H1 (cell line): Measurements from ENCODE around the gene CCDC92B. TPM values are rescaled to one million over a fixed set of nuclear protein-coding genes. Genes with fewer than 3 reads are reported as not detected.

Source experiments
- CTCF ChIA-PET: fragments of 300-600 bp; sonication (Branson Sonifier 250); formaldehyde crosslinking; loops from one replicate; lab custom pipeline; 2021; ENCODE audit not compliant: partially characterized antibody; lab: Charles Lee
- POLR2A ChIA-PET: fragments of 300-600 bp; sonication (Branson Sonifier 250); formaldehyde crosslinking; loops from one replicate; lab custom pipeline; 2021; ENCODE audit warnings: inconsistent platforms; ENCODE audit not compliant: partially characterized antibody; lab: Charles Lee
- DNase-seq, 2 experiments: peaks; one replicate each; pipeline versions ENCODE4 v3.0.0 to v3.0.0-alpha.2; 2010 to 2022; ENCODE audit warnings: low spot score in 2 of 2, low read depth in 1 of 2, mixed read lengths in 1 of 2
- FAIRE-seq: peaks from 2 replicates; lab custom pipeline; 2011; peaks lifted over from hg19 to GRCh38; lab: Jason Lieb, UNC
- H2AFZ ChIP-seq: 2 replicates; pipeline ENCODE4 v1.8.1; 2012; ENCODE audit warnings: low read length, inconsistent platforms
- H2AK5ac ChIP-seq: 2 replicates; pipeline ENCODE4 v1.6.1; 2013; ENCODE audit warnings: low read depth, low read length
- H2BK120ac ChIP-seq: replicated peaks from 2 replicates; pipeline ENCODE3; 2013; ENCODE audit warnings: low read depth, low read length, inconsistent platforms
- H2BK12ac ChIP-seq: 2 replicates; pipeline ENCODE4 v1.6.1; 2013; ENCODE audit warnings: low read depth, low read length
- H2BK15ac ChIP-seq: 2 replicates; pipeline ENCODE4 v1.6.1; 2013; ENCODE audit warnings: low read length
- H2BK20ac ChIP-seq: 2 replicates; pipeline ENCODE4 v1.6.1; 2013; ENCODE audit warnings: low read length
- H2BK5ac ChIP-seq: 2 replicates; pipeline ENCODE4 v1.6.1; 2013; ENCODE audit warnings: low read depth, low read length
- H3K14ac ChIP-seq: 2 replicates; pipeline ENCODE4 v1.6.1; 2013; ENCODE audit warnings: inconsistent platforms; ENCODE audit not compliant: insufficient read length
- H3K18ac ChIP-seq: 2 replicates; pipeline ENCODE4 v1.6.1; 2013; ENCODE audit warnings: low read length; ENCODE audit errors: extremely low read depth
- H3K23ac ChIP-seq: 2 replicates; pipeline ENCODE4 v1.6.1; 2013; ENCODE audit warnings: inconsistent platforms; ENCODE audit not compliant: insufficient read length
- H3K23me2 ChIP-seq: 2 replicates; pipeline ENCODE4 v1.6.1; 2013; ENCODE audit warnings: low read depth, low read length
- H3K27ac ChIP-seq: 2 replicates; pipeline ENCODE4 v1.6.1; 2011; ENCODE audit warnings: low read depth, low read length, inconsistent platforms
- H3K27me3 ChIP-seq, 4 experiments: replicated peaks in 1 of 4; 1 replicate in 1 of 4; 2 replicates in 3 of 4; pipeline versions ENCODE4 v1.6.1 to v1.8.1; 2011 to 2013; ENCODE audit warnings: low read length in 3 of 4, mild to moderate bottlenecking in 3 of 4, inconsistent platforms in 2 of 4, mixed read lengths in 2 of 4, moderate library complexity in 1 of 4; ENCODE audit not compliant: control insufficient read depth in 3 of 4, insufficient read depth in 3 of 4; ENCODE audit errors: extremely low read depth in 1 of 4
- H3K36me3 ChIP-seq, 4 experiments: 2 replicates each; pipeline versions ENCODE4 v1.6.1 to v1.8.1; 2011 to 2013; ENCODE audit warnings: mild to moderate bottlenecking in 4 of 4, low read length in 3 of 4, moderate library complexity in 2 of 4, control low read depth in 1 of 4, inconsistent platforms in 1 of 4; ENCODE audit not compliant: insufficient read depth in 4 of 4, control insufficient read depth in 2 of 4
- H3K4ac ChIP-seq: replicated peaks from 2 replicates; pipeline ENCODE3; 2013; ENCODE audit warnings: low read length, low read depth, mixed read lengths, inconsistent platforms; ENCODE audit not compliant: insufficient read length
- H3K4me1 ChIP-seq, 4 experiments: replicated peaks in 1 of 4; 1 replicate in 1 of 4; 2 replicates in 3 of 4; pipeline versions ENCODE4 v1.6.1 to v1.8.1; 2011 to 2013; ENCODE audit warnings: low read length in 3 of 4, inconsistent platforms in 2 of 4, mixed read lengths in 1 of 4; ENCODE audit not compliant: insufficient read depth in 4 of 4, control insufficient read depth in 3 of 4
- H3K4me2 ChIP-seq, 2 experiments: 2 replicates each; pipeline versions ENCODE4 v1.6.1 to v1.8.1; 2011 to 2013; ENCODE audit warnings: low read depth in 2 of 2, low read length in 2 of 2, control low read depth in 1 of 2, inconsistent platforms in 1 of 2, mild to moderate bottlenecking in 1 of 2; ENCODE audit not compliant: insufficient read depth in 1 of 2
- H3K4me3 ChIP-seq, 4 experiments: fragments of 200-600, 300-600 bp in 1 of 4; sonication (generic), shearing (Covaris generic), sonication (Bioruptor Twin) in 1 of 4; 2 replicates each; pipeline versions ENCODE4 v1.5.1 to v1.8.1; 2011 to 2016; ENCODE audit warnings: low read length in 4 of 4, low read depth in 3 of 4, control low read depth in 2 of 4, inconsistent platforms in 2 of 4, mild to moderate bottlenecking in 2 of 4, mixed read lengths in 1 of 4, moderate library complexity in 1 of 4; ENCODE audit not compliant: insufficient read depth in 2 of 4; ENCODE audit errors: extremely low read depth in 1 of 4
- H3K56ac ChIP-seq: replicated peaks from 2 replicates; pipeline ENCODE3; 2013; ENCODE audit warnings: low read depth, mild to moderate bottlenecking, mixed read lengths, low read length, inconsistent platforms; ENCODE audit not compliant: insufficient read length
- H3K79me1 ChIP-seq: 2 replicates; pipeline ENCODE4 v1.6.1; 2013; ENCODE audit warnings: low read depth, low read length, control low read depth
- H3K79me2 ChIP-seq, 2 experiments: 2 replicates each; pipeline versions ENCODE4 v1.6.1 to v1.8.1; 2012 to 2013; ENCODE audit warnings: low read length in 2 of 2, mild to moderate bottlenecking in 2 of 2, inconsistent platforms in 1 of 2; ENCODE audit not compliant: insufficient read depth in 2 of 2, control insufficient read depth in 1 of 2
- H3K9ac ChIP-seq, 4 experiments: replicated peaks in 1 of 4; 1 replicate in 1 of 4; 2 replicates in 3 of 4; pipeline versions ENCODE4 v1.6.1 to v1.8.1; 2011 to 2013; ENCODE audit warnings: low read depth in 3 of 4, low read length in 3 of 4, control low read depth in 2 of 4, mild to moderate bottlenecking in 2 of 4, moderate library complexity in 2 of 4, inconsistent platforms in 1 of 4; ENCODE audit errors: extremely low read depth in 1 of 4
- H3K9me3 ChIP-seq, 2 experiments: 2 replicates each; pipeline versions ENCODE4 v1.6.1 to v1.8.1; 2012 to 2013; ENCODE audit warnings: mild to moderate bottlenecking in 2 of 2, moderate library complexity in 2 of 2, control low read depth in 1 of 2, inconsistent platforms in 1 of 2, low read depth in 1 of 2, low read length in 1 of 2, mixed read lengths in 1 of 2; ENCODE audit not compliant: insufficient read depth in 2 of 2
- H4K20me1 ChIP-seq, 2 experiments: replicated peaks in 1 of 2; 2 replicates each; pipeline versions ENCODE3 to v1.8.1; 2011 to 2013; ENCODE audit warnings: inconsistent platforms in 2 of 2, low read length in 2 of 2, mild to moderate bottlenecking in 1 of 2; ENCODE audit not compliant: insufficient read depth in 2 of 2, control insufficient read depth in 1 of 2
- H4K5ac ChIP-seq: 2 replicates; pipeline ENCODE4 v1.6.1; 2013; ENCODE audit warnings: low read length, low read depth, mixed read lengths, inconsistent platforms; ENCODE audit not compliant: insufficient read length
- H4K8ac ChIP-seq: 2 replicates; pipeline ENCODE4 v1.8.0; 2013; ENCODE audit warnings: mild to moderate bottlenecking, moderate library complexity, low read length, inconsistent platforms; ENCODE audit not compliant: insufficient read depth; ENCODE audit errors: extremely low read depth
- H4K91ac ChIP-seq: replicated peaks from 2 replicates; pipeline ENCODE3; 2013; ENCODE audit warnings: low read length, mixed read lengths, inconsistent platforms; ENCODE audit not compliant: insufficient read length
- ASH2L ChIP-seq: fragments of 200-600, 300-600 bp; sonication (generic); IDR thresholded peaks from one replicate; pipeline ENCODE4 v1.7.1; 2017; ENCODE audit warnings: low read length
- BRCA1 ChIP-seq: IDR thresholded peaks from 2 replicates; pipeline ENCODE4 v1.6.1; 2012; ENCODE audit warnings: low read depth, low read length, improper control_type of control experiment
- EP300 ChIP-seq, 2 experiments: IDR thresholded peaks; 1 replicate in 1 of 2; 2 replicates in 1 of 2; pipeline ENCODE4 v1.6.1; 2011 to 2012; ENCODE audit warnings: low read depth in 2 of 2, low read length in 2 of 2, mild to moderate bottlenecking in 2 of 2, borderline replicate concordance in 1 of 2, inconsistent platforms in 1 of 2, moderate library complexity in 1 of 2
- KDM5A ChIP-seq: fragments of 200-600 bp; IDR thresholded peaks from 2 replicates; pipeline ENCODE4 v1.7.1; 2012; ENCODE audit warnings: mild to moderate bottlenecking, low read length, inconsistent platforms, mixed read lengths
- NRF1 ChIP-seq: IDR thresholded peaks from 2 replicates; pipeline ENCODE4 v1.6.1; 2011; ENCODE audit warnings: mild to moderate bottlenecking, low read depth, low read length, improper control_type of control experiment
- PHF8 ChIP-seq: fragments of 200-600 bp; sonication (generic); conservative IDR thresholded peaks from 2 replicates; pipeline ENCODE4 v1.7.1; 2012; ENCODE audit warnings: low read depth, mild to moderate bottlenecking, inconsistent platforms, low read length, moderate library complexity
- POU5F1 ChIP-seq: IDR thresholded peaks from 2 replicates; pipeline ENCODE4 v1.6.1; 2011; ENCODE audit warnings: low read depth, mild to moderate bottlenecking, low read length, moderate library complexity
- RAD21 ChIP-seq, 2 experiments: IDR thresholded peaks in 1 of 2; conservative IDR thresholded peaks in 1 of 2; 2 replicates each; pipeline ENCODE4 v1.6.1; 2011; ENCODE audit warnings: low read depth in 2 of 2, low read length in 2 of 2, improper control_type of control experiment in 1 of 2, inconsistent platforms in 1 of 2, mild to moderate bottlenecking in 1 of 2, moderate library complexity in 1 of 2
- SRF ChIP-seq: IDR thresholded peaks from 2 replicates; pipeline ENCODE4 v1.6.1; 2011; ENCODE audit warnings: mild to moderate bottlenecking, low read depth, low read length, moderate library complexity
- SUZ12 ChIP-seq: fragments of 200-600 bp; sonication (generic); IDR thresholded peaks from 2 replicates; pipeline ENCODE4 v1.6.1; 2012; ENCODE audit warnings: mild to moderate bottlenecking, inconsistent platforms, low read length, moderate library complexity, mixed read lengths
- TAF1 ChIP-seq: IDR thresholded peaks from 2 replicates; pipeline ENCODE4 v1.6.1; 2011; ENCODE audit warnings: mild to moderate bottlenecking, low read depth, low read length
- YY1 ChIP-seq: IDR thresholded peaks from 2 replicates; pipeline ENCODE4 v1.6.1; 2011; ENCODE audit warnings: low read depth, mild to moderate bottlenecking, low read length
- WGBS, 2 experiments: shearing (Covaris generic) in 1 of 2; methylation state at CpG; one replicate each; pipeline versions ENCODE4 v1.1.6 to v1.1.7; 2013 to 2015; ENCODE audit warnings: low lambda C conversion rate in 2 of 2, mixed read lengths in 2 of 2, inconsistent platforms in 1 of 2, low coverage in 1 of 2, missing lambda C conversion rate in 1 of 2; ENCODE audit not compliant: insufficient replicate concordance in 2 of 2, insufficient coverage in 1 of 2, insufficient read length in 1 of 2; ENCODE audit errors: extremely low coverage in 1 of 2, missing lambda C conversion rate in 1 of 2; 5-methylcytosine and 5-hydroxymethylcytosine counted together
- polyA plus RNA-seq, 7 experiments: library from polyadenylated mRNA; depleted of rRNA in 3 of 7; stranded (reverse) in 5 of 7; unstranded in 2 of 7; fragments of >200 nt in 5 of 7; fragments of 200-250 nt in 2 of 7; gene quantifications; 1 replicate in 5 of 7; 2 replicates in 1 of 7; 4 replicates in 1 of 7; pipeline versions ENCODE4 v1.2.1 to v1.2.3, GENCODE V29; 2011 to 2013; ENCODE audit warnings: missing spikeins in 2 of 7, mixed read lengths in 2 of 7
- total RNA-seq: library from RNA; stranded (reverse); fragmentation: NEBNext Ultra II Directional; extraction: Animal tissue kit (Norgen Biotek cat#: 25700); gene quantifications from 2 replicates; pipeline ENCODE4 v1.2.1, GENCODE V29; 2021

CCDC92B gene
- total and polyA plus RNA-seq, 2 of the 8 experiments (the other 6 are each of a cell fraction or from before 2014, with no cell fraction given) = 5.5 to 12.1 TPM

GRCh38 chr17:2770129-2770528 is 20.7 kb upstream of the CCDC92B start:
- POLR2A ChIA-PET = interaction anchor here (0.6 to 1.1 kb wide), 4 partner anchors 14 to 62 kb away, joined by 3 read pairs; no protein-coding TSS in a partner anchor
- H3K23ac ChIP-seq = no peak overlapping the region
- H2AK5ac ChIP-seq = no peak overlapping the region
- FAIRE-seq (no peak), DNase-seq (no peak)
- no peaks in the 10 kb centered on the region; a peak in 2 of 7 replicates for H3K27me3 ChIP-seq
- no peak overlapping the region for H3K4ac ChIP-seq
- H2BK20ac ChIP-seq = no peak overlapping the region
- WGBS, 2 experiments = 83% methylated on average over 11 of the region's 12 CpGs; no CpG with 5 or more reads in 1 of the 2 experiments
- H3K9ac ChIP-seq = no peak overlapping the region
- no peak for TF ChIP-seq YY1
- no peak for TF ChIP-seq KDM5A
- TF ChIP-seq SRF = no peak
- TF ChIP-seq POU5F1 = no peak
- no peak for TF ChIP-seq SUZ12
- no peak for TF ChIP-seq ASH2L
- TF ChIP-seq EP300 (IDR thresholded peaks at IDR 0.05; ENCODE audit: borderline replicate concordance in 1 of 2, low read depth in 2 of 2, low read length in 2 of 2) = no peak
- no peak for TF ChIP-seq RAD21 (IDR thresholded peaks at IDR 0.05 in 1 of 2, conservative IDR thresholded peaks at IDR 0.05 in 1 of 2; ENCODE audit: low read depth in 2 of 2, low read length in 2 of 2)
- no peak for TF ChIP-seq NRF1
- TF ChIP-seq TAF1 = no peak
- TF ChIP-seq BRCA1 = no peak
- no peak for TF ChIP-seq PHF8
- H4K91ac ChIP-seq = no peak overlapping the region
- H4K5ac ChIP-seq = no peak overlapping the region
- no peak overlapping the region for H3K4me3 ChIP-seq
- no peaks in the 10 kb centered on the region for H3K9me3 ChIP-seq
- no peak overlapping the region for H2BK5ac ChIP-seq
- peak overlapping the region; percentile 75; the same call in 1 of the 2 replicates for H2BK12ac ChIP-seq
- H3K23me2 ChIP-seq = no peaks in the 10 kb centered on the region
- H3K4me2 ChIP-seq = peak overlapping the region in 1 of 2 experiments; percentile 20; a peak in 1 of 4 replicates
- no peak overlapping the region for H4K8ac ChIP-seq
- H3K36me3 ChIP-seq = no peaks in the 10 kb centered on the region
- H3K79me1 ChIP-seq = no peaks in the 10 kb centered on the region
- H3K79me2 ChIP-seq = no peaks in the 10 kb centered on the region
- peaks cover 0 to 4% (median 0%) of the 10 kb centered on the region in 4 experiments; a peak in 1 of 7 replicates for H3K4me1 ChIP-seq
- CTCF ChIA-PET = interaction anchor here (0.5 to 1.3 kb wide), 5 partner anchors 13 to 262 kb away, joined by 3 read pairs; no protein-coding TSS in a partner anchor
- H4K20me1 ChIP-seq = no peaks in the 10 kb centered on the region
- no peak overlapping the region for H3K56ac ChIP-seq
- no peak overlapping the region; the same call in 1 of the 2 replicates for H2AFZ ChIP-seq
- H2BK15ac ChIP-seq = peak overlapping the region; percentile 65; the same call in 1 of the 2 replicates
- no peak overlapping the region for H3K18ac ChIP-seq
- H2BK120ac ChIP-seq = no peak overlapping the region
- H3K14ac ChIP-seq = no peak overlapping the region
- no peak overlapping the region for H3K27ac ChIP-seq
